Subcutaneous abdominal adipose tissue (tissue), 5 donors: ENCODE results near the gene TNRC6C.
"Not testable (repeated sequence)": the region's sequence is repeated elsewhere in the genome, so short reads cannot be mapped to it uniquely, and the experiment has no call there.

Experiments used
- H3K27ac ChIP-seq: one replicate; pipeline ENCODE4 v1.7.0; 2013; ENCODE audit warnings: low read depth, mild to moderate bottlenecking, inconsistent platforms, low read length, moderate library complexity
- H3K27me3 ChIP-seq, 5 donors: one replicate each; pipeline ENCODE4 v1.7.0; 2013; ENCODE audit warnings: low read length in 5 of 5, inconsistent platforms in 1 of 5; ENCODE audit not compliant: control insufficient read depth in 5 of 5, insufficient read depth in 4 of 5
- H3K36me3 ChIP-seq, 5 donors: one replicate each; pipeline ENCODE4 v1.7.0; 2013; ENCODE audit warnings: low read length in 5 of 5; ENCODE audit not compliant: control insufficient read depth in 5 of 5, insufficient read depth in 5 of 5
- H3K4me1 ChIP-seq, 5 donors: one replicate each; pipeline ENCODE4 v1.7.0; 2013; ENCODE audit warnings: low read length in 5 of 5, mild to moderate bottlenecking in 3 of 5, moderate library complexity in 1 of 5; ENCODE audit not compliant: control insufficient read depth in 5 of 5, insufficient read depth in 5 of 5
- H3K4me3 ChIP-seq, 5 donors: one replicate each; pipeline ENCODE4 v1.7.0; 2013; ENCODE audit warnings: low read length in 5 of 5, low read depth in 1 of 5
- H3K9ac ChIP-seq, 5 donors: one replicate each; pipeline ENCODE4 v1.7.0; 2013; ENCODE audit warnings: low read length in 5 of 5, mild to moderate bottlenecking in 4 of 5, moderate library complexity in 3 of 5
- H3K9me3 ChIP-seq, 5 donors: one replicate each; pipeline ENCODE4 v1.7.0; 2013; ENCODE audit warnings: low read length in 5 of 5; ENCODE audit not compliant: control insufficient read depth in 5 of 5
- donor health status: healthy.
- donor health status: healthy.
- donor health status: healthy.
- donor health status: healthy.
- donor health status: healthy.

TNRC6C gene

GRCh38 chr17:78113804-78114785 lies 155.6 kb downstream of the TNRC6C start:
- H3K4me1 ChIP-seq, result peaks cover 1 to 30% (median 19%) of the 10 kb centered on the region in 5 donors
- H3K9me3 ChIP-seq, result no peaks in the 10 kb centered on the region
- no peak overlapping the region for H3K27ac ChIP-seq
- H3K4me3 ChIP-seq, result no peak overlapping the region
- H3K27me3 ChIP-seq, result no peaks in the 10 kb centered on the region
- peaks cover 0 to 73% (median 46%) of the 10 kb centered on the region in 5 donors for H3K36me3 ChIP-seq
- no peak overlapping the region for H3K9ac ChIP-seq

GRCh38 chr17:78114831-78115723 lies 156.6 kb downstream of the TNRC6C start:
- peaks cover 1 to 30% (median 19%) of the 10 kb centered on the region in 5 donors for H3K4me1 ChIP-seq
- no peaks in the 10 kb centered on the region for H3K9me3 ChIP-seq
- H3K36me3 ChIP-seq, result peaks cover 0 to 73% (median 40%) of the 10 kb centered on the region in 5 donors
- no peak overlapping the region for H3K27ac ChIP-seq
- no peaks in the 10 kb centered on the region for H3K27me3 ChIP-seq
- H3K9ac ChIP-seq, result no peak overlapping the region
- no peak overlapping the region for H3K4me3 ChIP-seq

GRCh38 chr17:78115803-78116202 lies 157.3 kb downstream of the TNRC6C start:
- not testable (repeated sequence) for H3K27ac ChIP-seq, H3K4me3 ChIP-seq, H3K9me3 ChIP-seq, H3K27me3 ChIP-seq, H3K9ac ChIP-seq
- Histone ChIP-seq H3K4me1 (peaks cover 1 to 30% (median 19%) of the 10 kb centered on the region in 5 donors), H3K36me3 (peaks cover 0 to 73% (median 39%) of the 10 kb centered on the region in 5 donors)

GRCh38 chr17:78116411-78116810 lies 157.9 kb downstream of the TNRC6C start:
- Histone ChIP-seq H3K27ac (no peak overlapping the region), H3K36me3 (peaks cover 0 to 73% (median 39%) of the 10 kb centered on the region in 5 donors)

GRCh38 chr17:78117027-78117981 lies 158.8 kb downstream of the TNRC6C start:
- Histone ChIP-seq H3K4me1 (peaks cover 1 to 29% (median 24%) of the 10 kb centered on the region in 5 donors), H3K9ac (no peak overlapping the region), H3K9me3 (no peaks in the 10 kb centered on the region), H3K27me3 (no peaks in the 10 kb centered on the region), H3K4me3 (no peak overlapping the region), H3K36me3 (peaks cover 0 to 73% (median 39%) of the 10 kb centered on the region in 5 donors), H3K27ac (no peak overlapping the region)

More at GRCh38 chr17:78116411-78116810, 157.9 kb downstream of the TNRC6C start:
- H3K9ac ChIP-seq, result no peak overlapping the region
- H3K9me3 ChIP-seq, result no peaks in the 10 kb centered on the region
- no peak overlapping the region for H3K4me3 ChIP-seq
- peaks cover 1 to 30% (median 20%) of the 10 kb centered on the region in 5 donors for H3K4me1 ChIP-seq
- H3K27me3 ChIP-seq, result no peaks in the 10 kb centered on the region

- Histone ChIP-seq H3K27me3 (no peaks in the 10 kb centered on the region), H3K4me3 (no peak overlapping the region), H3K36me3 (peaks cover 0 to 76% (median 45%) of the 10 kb centered on the region in 5 donors), H3K9ac (no peak overlapping the region), H3K27ac (no peak overlapping the region), H3K9me3 (no peaks in the 10 kb centered on the region), H3K4me1 (peaks cover 0 to 26% (median 17%) of the 10 kb centered on the region in 5 donors)
Observed at GRCh38 chr17:78118801-78119241, 160.3 kb downstream of the TNRC6C start.

- Histone ChIP-seq H3K9me3 (no peaks in the 10 kb centered on the region), H3K4me1 (peaks cover 0 to 36% (median 25%) of the 10 kb centered on the region in 5 donors), H3K36me3 (peaks cover 0 to 81% (median 57%) of the 10 kb centered on the region in 5 donors), H3K4me3 (no peak overlapping the region), H3K27me3 (no peaks in the 10 kb centered on the region), H3K9ac (no peak overlapping the region), H3K27ac (no peak overlapping the region)
Observed at GRCh38 chr17:78120537-78120936, 162.0 kb downstream of the TNRC6C start.

GRCh38 chr17:78120971-78121800 lies 162.7 kb downstream of the TNRC6C start:
- Histone ChIP-seq H3K9me3 (no peaks in the 10 kb centered on the region), H3K27ac (no peak overlapping the region), H3K4me1 (peaks cover 0 to 43% (median 32%) of the 10 kb centered on the region in 5 donors), H3K27me3 (no peaks in the 10 kb centered on the region), H3K9ac (no peak overlapping the region), H3K36me3 (peaks cover 0 to 87% (median 57%) of the 10 kb centered on the region in 5 donors), H3K4me3 (no peak overlapping the region)
